Measurements from ENCODE around the gene UTS2B. TPM values are rescaled to one million over a fixed set of nuclear protein-coding genes. Genes with fewer than 3 reads are reported as not detected.

The UTS2B gene
- 1 to 10 TPM in 2 of 4 donors, under 1 TPM in 2; 0.24 to 1.1 (median 1.0) TPM for polyA plus RNA-seq (ENCODE audit: insufficient read length in 4 of 4)

- peak; percentile 52 to 66 (median 56) for DNase-seq (ENCODE audit: low read depth in 4 of 4, low spot score in 3 of 4)
Measured at GRCh38 chr3:191329654-191330529, at the start of gene UTS2B. UTS2B (minus strand) TSS chr3:191330526; CDS start chr3:191282189, 48,337 bp downstream.

- DNase-seq (ENCODE audit: low read depth in 4 of 4, low spot score in 3 of 4) = no peak
Measured at GRCh38 chr3:191380001-191380400, 49.7 kb upstream of the UTS2B start.

DNA sequence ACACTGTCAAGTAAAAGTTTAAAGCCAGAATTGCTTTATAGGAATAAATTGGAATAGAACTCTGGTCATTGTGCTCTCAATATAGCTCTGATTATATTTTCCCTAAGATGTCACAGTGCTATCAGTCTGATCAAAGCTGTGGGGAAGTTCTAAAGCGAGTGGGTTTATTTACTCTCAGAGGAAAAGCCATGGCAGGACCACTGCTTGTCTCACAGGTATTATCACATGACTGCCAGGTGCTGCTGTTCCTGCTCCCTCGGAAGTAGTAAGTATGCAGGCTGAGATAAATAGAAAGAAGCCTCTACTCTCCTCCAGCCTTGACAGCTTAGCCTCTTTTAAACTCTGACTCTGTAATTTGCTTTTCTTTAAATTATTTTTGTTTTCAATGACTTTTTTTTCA is 49.1 kb upstream of the UTS2B start:
- DNase-seq (ENCODE audit: low read depth in 4 of 4, low spot score in 3 of 4) = no peak

DNA sequence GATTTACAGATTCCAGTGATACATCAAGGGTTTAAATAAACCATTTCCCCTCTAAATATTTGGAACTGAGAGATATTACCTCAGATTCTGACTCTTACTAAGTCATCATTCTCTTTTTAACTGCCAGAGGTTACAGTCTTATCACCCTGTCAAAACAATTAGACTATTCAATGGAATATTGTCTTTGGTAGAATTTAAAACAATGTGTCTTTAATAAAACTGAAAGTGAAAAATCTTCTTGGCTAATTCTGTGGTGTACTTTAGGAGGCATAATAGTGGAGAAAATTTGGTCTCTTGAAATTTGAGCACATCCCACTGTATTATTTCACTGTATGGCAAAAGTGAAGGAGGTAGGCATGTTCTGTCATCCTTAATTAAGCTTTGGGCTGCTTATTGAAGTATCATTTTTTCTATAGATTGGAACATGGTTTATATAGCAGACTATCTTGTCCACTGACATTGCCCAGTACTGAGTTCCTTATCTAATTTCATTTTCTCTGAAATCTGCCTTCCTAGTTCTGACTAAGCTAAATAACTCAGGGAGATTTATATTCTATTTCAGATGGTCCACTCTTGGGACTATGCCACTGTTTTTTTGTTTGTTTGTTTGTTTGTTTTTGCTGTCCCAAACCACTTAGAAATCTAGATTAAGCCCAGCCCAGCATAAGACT is 48.0 kb upstream of the UTS2B start:
- no peak for DNase-seq (ENCODE audit: low read depth in 4 of 4, low spot score in 3 of 4)

DNA sequence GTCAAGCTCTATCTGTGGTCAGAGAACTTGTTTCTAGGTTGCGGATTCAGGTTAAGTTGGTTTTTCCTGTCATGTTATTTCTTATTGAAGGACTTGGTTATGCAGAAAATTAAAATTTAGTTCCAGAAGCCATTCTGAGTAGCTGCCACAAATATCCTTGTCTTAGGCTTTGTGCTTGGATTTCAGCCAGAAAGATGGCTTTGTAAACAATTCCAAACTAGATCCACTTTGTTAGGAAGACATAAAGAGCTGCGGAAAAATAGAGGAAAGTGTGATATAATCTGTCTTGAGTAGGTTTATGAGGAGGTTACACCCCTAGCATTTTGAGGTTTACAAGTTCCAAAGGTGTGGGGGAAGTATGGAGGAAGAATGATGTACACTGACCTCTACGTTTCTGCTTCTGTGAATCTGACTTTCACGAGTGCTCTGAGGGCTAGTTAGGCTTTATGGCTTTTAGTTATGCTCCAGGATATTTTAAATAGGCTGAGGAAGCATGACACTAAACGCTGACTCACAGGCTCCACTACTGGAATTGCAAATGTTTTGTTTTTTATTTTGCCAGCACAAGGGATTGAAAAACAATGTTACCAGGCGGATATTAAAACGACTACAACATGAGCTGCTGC is 46.3 kb upstream of the UTS2B start:
- peak in 1 of 4 donors; percentile 20 for DNase-seq (ENCODE audit: low read depth in 4 of 4, low spot score in 3 of 4)

- DNase-seq (ENCODE audit: low read depth in 4 of 4, low spot score in 3 of 4) = no peak
Measured at GRCh38 chr3:191373327-191373726, 43.0 kb upstream of the UTS2B start.

DNA sequence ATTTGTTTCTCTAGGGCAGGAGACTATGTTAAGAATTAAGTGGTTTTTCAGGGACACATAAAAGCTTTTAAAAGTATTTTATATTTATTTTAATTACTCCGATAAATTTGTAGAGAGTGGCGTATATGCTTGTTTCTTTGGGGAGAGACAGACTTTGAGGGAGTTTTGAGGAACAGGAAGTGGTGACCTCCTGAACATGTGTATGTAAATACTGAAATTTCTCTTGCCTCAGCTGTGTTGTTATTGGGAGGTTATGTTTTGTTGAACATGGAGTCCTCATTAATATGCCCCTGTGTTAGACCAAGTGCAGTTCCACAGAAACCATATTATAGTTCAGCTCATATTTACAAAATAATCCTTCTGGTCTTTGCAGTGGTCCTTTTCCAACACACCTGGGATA is 41.8 kb upstream of the UTS2B start:
- no peak for DNase-seq (ENCODE audit: low read depth in 4 of 4, low spot score in 3 of 4)

DNA sequence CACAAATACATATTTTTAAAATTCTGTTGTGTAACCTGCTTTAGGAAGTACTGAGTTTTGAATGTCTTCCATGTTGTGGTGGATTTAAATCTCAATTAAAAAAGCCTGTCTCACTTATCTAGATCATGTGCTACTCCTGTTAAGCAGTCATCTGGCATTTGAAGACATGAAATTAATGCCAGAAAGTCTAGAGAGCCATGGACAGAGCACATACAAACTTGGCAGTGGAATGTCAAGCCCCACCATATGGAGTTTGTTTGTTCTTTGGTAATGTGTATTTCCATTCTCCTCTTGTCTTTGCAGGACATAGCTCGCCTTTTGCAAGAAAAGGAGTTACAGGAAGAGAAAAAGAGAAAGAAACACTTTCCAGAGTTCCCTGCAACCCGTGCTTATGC is 39.3 kb upstream of the UTS2B start:
- no peak for DNase-seq (ENCODE audit: low read depth in 4 of 4, low spot score in 3 of 4)

- no peak for DNase-seq (ENCODE audit: low read depth in 4 of 4, low spot score in 3 of 4)
Measured at GRCh38 chr3:191368755-191369615, 38.7 kb upstream of the UTS2B start.

- DNase-seq (ENCODE audit: low read depth in 4 of 4, low spot score in 3 of 4) = no peak
Measured at GRCh38 chr3:191366675-191367074, 36.3 kb upstream of the UTS2B start.

- DNase-seq (ENCODE audit: low read depth in 4 of 4, low spot score in 3 of 4) = no peak
Measured at GRCh38 chr3:191363221-191363620, 32.9 kb upstream of the UTS2B start.

- DNase-seq (ENCODE audit: low read depth in 4 of 4, low spot score in 3 of 4) = no peak
Measured at GRCh38 chr3:191362524-191363090, 32.3 kb upstream of the UTS2B start.

DNA sequence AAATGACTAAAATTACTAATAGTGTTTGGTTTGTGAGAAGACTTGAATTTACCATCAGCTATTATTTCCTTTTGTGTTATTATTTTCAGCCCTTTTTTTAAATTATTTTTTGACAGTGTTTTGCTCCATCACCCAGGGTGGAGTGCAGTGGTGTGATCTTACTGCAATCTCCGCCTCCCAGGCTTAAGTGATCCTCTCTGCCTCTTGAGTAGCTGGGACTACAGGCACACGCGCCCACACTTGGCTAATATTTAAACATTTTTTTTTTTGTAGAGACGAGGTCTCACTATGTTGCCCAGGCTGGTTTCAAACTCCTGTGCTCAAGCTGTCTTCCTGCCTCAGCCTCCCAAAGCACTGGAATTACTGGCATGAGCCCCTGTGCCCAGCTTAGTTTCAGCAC is 31.7 kb upstream of the UTS2B start:
- no peak for DNase-seq (ENCODE audit: low read depth in 4 of 4, low spot score in 3 of 4)

DNA sequence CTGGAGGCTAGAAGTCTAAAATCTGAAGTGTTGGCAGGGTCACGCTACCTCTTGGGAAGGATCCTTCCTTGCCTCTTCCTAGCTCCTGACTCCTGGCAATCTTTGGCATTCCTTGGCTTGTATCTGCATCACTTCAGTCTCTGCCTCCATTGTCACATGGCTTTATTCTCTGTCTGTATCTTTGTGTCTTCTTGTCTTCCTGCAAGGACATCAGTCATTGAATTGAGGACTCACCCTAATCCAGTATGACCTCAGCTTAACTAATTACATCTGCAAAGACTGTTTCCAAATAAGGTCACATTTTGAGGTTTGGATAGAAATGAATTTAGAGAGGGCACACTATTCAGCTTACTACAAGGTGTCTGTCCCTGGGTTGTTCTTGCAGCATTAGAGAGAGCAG is 31.1 kb upstream of the UTS2B start:
- no peak for DNase-seq (ENCODE audit: low read depth in 4 of 4, low spot score in 3 of 4)

DNA sequence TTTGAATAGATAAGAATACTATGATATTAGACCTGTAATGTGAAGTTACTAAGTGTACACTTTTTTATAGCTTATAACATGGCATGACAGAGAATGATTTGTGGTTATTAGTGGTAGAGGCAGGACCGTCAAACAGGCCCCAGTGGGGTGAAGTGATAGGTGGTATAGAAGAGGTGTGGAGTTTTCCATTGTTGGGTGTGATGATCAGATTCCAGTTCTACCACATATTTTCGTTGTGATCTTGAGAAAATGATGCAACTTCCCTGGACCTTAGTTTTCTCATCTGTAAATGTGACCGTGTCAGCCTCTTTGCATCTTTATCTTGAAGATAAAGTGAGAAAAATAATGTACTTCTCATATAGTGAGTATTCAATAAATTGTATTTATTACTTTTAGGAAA is 30.3 kb upstream of the UTS2B start:
- no peak for DNase-seq (ENCODE audit: low read depth in 4 of 4, low spot score in 3 of 4)

DNA sequence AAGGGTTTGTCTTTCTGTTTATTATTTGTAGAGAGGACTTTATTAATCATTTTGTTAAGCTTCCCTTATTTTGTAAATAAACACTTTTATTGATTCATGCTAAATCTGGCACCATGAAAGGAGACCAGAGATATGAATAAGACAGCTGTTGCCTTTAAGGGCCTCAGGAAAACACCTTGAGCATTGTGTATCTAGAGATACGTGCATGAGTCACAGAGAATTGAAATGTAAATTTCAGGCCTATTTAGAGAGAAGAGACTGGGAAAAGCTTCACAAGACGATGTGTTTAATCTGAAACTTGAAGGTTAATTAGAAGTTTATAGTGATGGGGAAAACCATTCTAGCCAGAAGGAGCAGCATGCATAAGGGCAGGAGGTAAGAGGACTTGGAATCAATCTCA is 28.6 kb upstream of the UTS2B start:
- no peak for DNase-seq (ENCODE audit: low read depth in 4 of 4, low spot score in 3 of 4)

GRCh38 chr3:191357909-191358308 is 27.6 kb upstream of the UTS2B start:
- DNase-seq (ENCODE audit: low read depth in 4 of 4, low spot score in 3 of 4) = no peak

- no peak for DNase-seq (ENCODE audit: low read depth in 4 of 4, low spot score in 3 of 4)
Measured at GRCh38 chr3:191356631-191357439, 26.5 kb upstream of the UTS2B start.

DNA sequence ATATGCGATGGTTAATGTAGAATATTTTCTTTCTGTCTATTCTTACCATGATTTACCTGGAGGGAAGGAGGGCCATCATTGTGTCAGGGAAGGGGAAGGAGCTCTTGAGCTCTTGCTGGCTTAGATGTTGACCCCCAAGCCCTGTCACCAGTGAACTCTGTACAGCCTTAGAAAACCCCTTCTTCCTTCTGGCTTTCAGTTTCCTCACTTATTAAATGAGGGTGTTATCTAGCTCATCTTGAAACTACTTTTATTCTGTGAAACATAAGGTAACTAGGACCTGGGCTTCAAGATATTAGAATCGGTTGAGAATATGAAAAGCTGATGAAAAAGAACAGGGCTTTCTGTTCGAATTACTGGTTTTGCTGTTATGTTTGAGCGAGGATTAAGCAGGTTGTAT is 25.1 kb upstream of the UTS2B start:
- no peak for DNase-seq (ENCODE audit: low read depth in 4 of 4, low spot score in 3 of 4)

Data from right renal pelvis (tissue), 4 donors.